GM23338 (cell line): ENCODE results near the gene PDCD4. TPM values are rescaled to one million over a fixed set of nuclear protein-coding genes. Genes with fewer than 3 reads are reported as not detected.

ENCODE experiments used
- ATAC-seq: fragments of 200-7000 bp; cut with Tn5 transposase; 3 replicates; pipeline ENCODE4 v1.9.1; 2020
- DNase-seq: peaks from one replicate; pipeline ENCODE4 v3.0.0-alpha.2; 2015; ENCODE audit warnings: low spot score
- H2AFZ ChIP-seq: fragments of 200-600 bp; sonication (generic); 2 replicates; pipeline ENCODE4 v1.8.0; 2016; ENCODE audit warnings: antibody characterized with exemption, mild to moderate bottlenecking, moderate library complexity
- H3F3A ChIP-seq: fragments of 200-600 bp; sonication (generic); replicated peaks from 2 replicates; pipeline ENCODE4 v1.8.0; 2017; ENCODE audit warnings: antibody characterized with exemption, mixed run types, low read depth
- H3K27ac ChIP-seq: fragments of 200-600 bp; sonication (generic); 2 replicates; pipeline ENCODE4 v1.6.1; 2016; ENCODE audit warnings: low read depth
- H3K27me3 ChIP-seq: fragments of 200-600 bp; sonication (generic); 2 replicates; pipeline ENCODE4 v1.8.0; 2016; ENCODE audit warnings: mild to moderate bottlenecking, mixed run types, moderate library complexity; ENCODE audit not compliant: insufficient read depth
- H3K36me3 ChIP-seq: fragments of 200-600 bp; sonication (generic); 2 replicates; pipeline ENCODE4 v1.8.0; 2016; ENCODE audit warnings: mild to moderate bottlenecking; ENCODE audit not compliant: insufficient read depth
- H3K4me1 ChIP-seq: fragments of 200-600 bp; sonication (generic); 2 replicates; pipeline ENCODE4 v1.8.0; 2016; ENCODE audit warnings: mild to moderate bottlenecking, moderate library complexity; ENCODE audit not compliant: insufficient read depth
- H3K4me2 ChIP-seq: fragments of 200-600 bp; sonication (generic); 2 replicates; pipeline ENCODE4 v1.7.1; 2017; ENCODE audit warnings: mixed run types
- H3K4me3 ChIP-seq: fragments of 200-600 bp; sonication (generic); 2 replicates; pipeline ENCODE4 v1.6.1; 2016; ENCODE audit warnings: mixed run types
- H3K79me2 ChIP-seq: fragments of 200-600 bp; sonication (generic); replicated peaks from 2 replicates; pipeline ENCODE4 v1.8.0; 2017; ENCODE audit warnings: mild to moderate bottlenecking; ENCODE audit not compliant: insufficient read depth
- H3K9me2 ChIP-seq: fragments of 200-600 bp; sonication (generic); 2 replicates; pipeline ENCODE4 v1.8.0; 2017; ENCODE audit not compliant: insufficient read depth
- H4K20me1 ChIP-seq: fragments of 200-600 bp; sonication (generic); replicated peaks from 2 replicates; pipeline ENCODE4 v1.8.0; 2017; ENCODE audit warnings: mild to moderate bottlenecking; ENCODE audit not compliant: insufficient read depth
- H3K27ac Mint-ChIP-seq: 2 replicates; pipeline ENCODE4 v1.8.0; 2020; ENCODE audit warnings: inconsistent platforms, mild to moderate bottlenecking, moderate library complexity, mixed read lengths
- H3K27me3 Mint-ChIP-seq: 3 replicates; pipeline ENCODE4 v1.8.0; 2022; ENCODE audit warnings: low read depth, mild to moderate bottlenecking, moderate library complexity, mixed read lengths, inconsistent platforms; ENCODE audit not compliant: insufficient read depth, poor library complexity
- H3K36me3 Mint-ChIP-seq: 3 replicates; pipeline ENCODE4 v1.8.0; 2021; ENCODE audit warnings: low read depth, mild to moderate bottlenecking, inconsistent platforms, moderate library complexity, mixed read lengths
- H3K4me1 Mint-ChIP-seq: 3 replicates; pipeline ENCODE4 v1.8.0; 2020; ENCODE audit warnings: mild to moderate bottlenecking, inconsistent platforms, mixed read lengths
- H3K4me3 Mint-ChIP-seq: 3 replicates; pipeline ENCODE4 v1.8.0; 2021; ENCODE audit warnings: moderate library complexity, mild to moderate bottlenecking, inconsistent platforms, mixed read lengths
- H3K9me3 Mint-ChIP-seq: 3 replicates; pipeline ENCODE4 v1.8.0; 2020; ENCODE audit warnings: moderate library complexity, mild to moderate bottlenecking, inconsistent platforms, mixed read lengths
- CREB1 ChIP-seq: fragments of 250-450 bp; sonication (Bioruptor Pico); IDR thresholded peaks from 2 replicates; pipeline ENCODE4 v1.5.0; 2020; ENCODE audit warnings: low read depth, mild to moderate bottlenecking, moderate library complexity
- EZH2 ChIP-seq: fragments of 200-600 bp; sonication (generic); IDR thresholded peaks from one replicate; pipeline ENCODE4 v1.8.0; 2017; ENCODE audit warnings: antibody characterized with exemption, mild to moderate bottlenecking, low read depth; ENCODE audit not compliant: unreplicated experiment
- EZH2phosphoT487 ChIP-seq: fragments of 200-600 bp; sonication (generic); IDR thresholded peaks from one replicate; pipeline ENCODE4 v1.8.1; 2018; ENCODE audit warnings: antibody characterized with exemption; ENCODE audit not compliant: unreplicated experiment
- POLR2AphosphoS5 ChIP-seq: IDR thresholded peaks from 2 replicates; pipeline ENCODE4 v1.6.1; 2016; ENCODE audit warnings: antibody characterized with exemption, low read depth
- STAT1 ChIP-seq: IDR thresholded peaks from one replicate; pipeline ENCODE4 v1.6.1; 2016; ENCODE audit warnings: antibody characterized with exemption; ENCODE audit not compliant: unreplicated experiment
- polyA plus RNA-seq: library from polyadenylated mRNA; unstranded; fragments of >200 nt; fragmentation: Nextera tagmentation; extraction: Ambion mirVana; gene quantifications from 2 replicates; pipeline ENCODE4 v1.2.1, GENCODE V29; 2016
- total RNA-seq: library from RNA; depleted of rRNA; stranded (reverse); fragments of >200 nt; shearing (Covaris generic); gene quantifications from 2 replicates; pipeline ENCODE4 v1.2.3, GENCODE V29; 2014
- TF ChIP-seq, protein P1 (sequence below): fragments of 250-450 bp; sonication (Bioruptor Pico); IDR thresholded peaks from 2 replicates; pipeline ENCODE4 v1.5.0; 2020; ENCODE audit warnings: mild to moderate bottlenecking, moderate library complexity
- TF ChIP-seq, protein P2 (sequence below), 2 experiments: fragments of 200-600 bp in 1 of 2; sonication (generic) in 1 of 2; conservative IDR thresholded peaks; 2 replicates each; pipeline versions ENCODE4 v1.5.1 to v1.6.1; 2016 to 2017; ENCODE audit warnings: antibody characterized with exemption in 2 of 2, low read depth in 2 of 2, mild to moderate bottlenecking in 2 of 2, moderate library complexity in 1 of 2
- TF ChIP-seq, protein P3 (sequence below): IDR thresholded peaks from 2 replicates; pipeline ENCODE4 v1.6.1; 2016; ENCODE audit warnings: antibody characterized with exemption

The PDCD4 gene
- total and polyA plus RNA-seq, 2 experiments from 2014 or later = 10.1 to 18.0 TPM

DNA sequence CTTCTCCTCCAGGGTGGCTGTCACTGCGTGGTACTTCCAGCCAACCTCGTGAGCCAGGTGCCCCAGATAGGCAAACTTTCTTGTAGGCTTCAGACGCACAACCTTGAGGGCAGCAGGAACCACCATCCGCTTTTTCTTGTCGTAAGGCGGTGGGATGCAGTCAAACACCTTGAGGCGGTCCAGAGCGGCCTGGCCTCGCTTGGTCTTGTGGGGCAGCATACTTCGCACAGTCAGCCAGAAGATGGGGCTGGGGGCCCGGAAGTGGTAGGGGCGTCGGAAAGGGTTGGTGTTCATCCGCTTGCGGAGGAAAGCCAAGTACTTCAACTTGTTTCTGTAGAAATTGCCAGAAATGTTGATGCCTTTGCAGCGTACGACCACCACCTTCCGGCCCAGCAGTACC is 65.0 kb downstream of the PDCD4 start:
- Histone ChIP-seq H3K9me2 (no peaks in the 10 kb centered on the region), H3K27ac (no peak overlapping the region), H2AFZ (no peak overlapping the region), H3K27me3 (no peaks in the 10 kb centered on the region), H4K20me1 (peaks cover 19% of the 10 kb centered on the region; the same call in 1 of the 2 replicates), H3K36me3 (no peaks in the 10 kb centered on the region), H3K4me3 (no peak overlapping the region), H3K4me1 (peaks cover 2% of the 10 kb centered on the region), H3K79me2 (peaks cover 95% of the 10 kb centered on the region), H3F3A (no peaks in the 10 kb centered on the region), H3K4me2 (no peak overlapping the region)
- peaks cover 4% of the 10 kb centered on the region; the same call in 2 of the 3 replicates for H3K36me3 Mint-ChIP-seq
- no peaks in the 10 kb centered on the region for H3K9me3 Mint-ChIP-seq
- no peak for TF ChIP-seq CREB1 (CRISPR knock-in tag)
- TF ChIP-seq, protein P1, sequence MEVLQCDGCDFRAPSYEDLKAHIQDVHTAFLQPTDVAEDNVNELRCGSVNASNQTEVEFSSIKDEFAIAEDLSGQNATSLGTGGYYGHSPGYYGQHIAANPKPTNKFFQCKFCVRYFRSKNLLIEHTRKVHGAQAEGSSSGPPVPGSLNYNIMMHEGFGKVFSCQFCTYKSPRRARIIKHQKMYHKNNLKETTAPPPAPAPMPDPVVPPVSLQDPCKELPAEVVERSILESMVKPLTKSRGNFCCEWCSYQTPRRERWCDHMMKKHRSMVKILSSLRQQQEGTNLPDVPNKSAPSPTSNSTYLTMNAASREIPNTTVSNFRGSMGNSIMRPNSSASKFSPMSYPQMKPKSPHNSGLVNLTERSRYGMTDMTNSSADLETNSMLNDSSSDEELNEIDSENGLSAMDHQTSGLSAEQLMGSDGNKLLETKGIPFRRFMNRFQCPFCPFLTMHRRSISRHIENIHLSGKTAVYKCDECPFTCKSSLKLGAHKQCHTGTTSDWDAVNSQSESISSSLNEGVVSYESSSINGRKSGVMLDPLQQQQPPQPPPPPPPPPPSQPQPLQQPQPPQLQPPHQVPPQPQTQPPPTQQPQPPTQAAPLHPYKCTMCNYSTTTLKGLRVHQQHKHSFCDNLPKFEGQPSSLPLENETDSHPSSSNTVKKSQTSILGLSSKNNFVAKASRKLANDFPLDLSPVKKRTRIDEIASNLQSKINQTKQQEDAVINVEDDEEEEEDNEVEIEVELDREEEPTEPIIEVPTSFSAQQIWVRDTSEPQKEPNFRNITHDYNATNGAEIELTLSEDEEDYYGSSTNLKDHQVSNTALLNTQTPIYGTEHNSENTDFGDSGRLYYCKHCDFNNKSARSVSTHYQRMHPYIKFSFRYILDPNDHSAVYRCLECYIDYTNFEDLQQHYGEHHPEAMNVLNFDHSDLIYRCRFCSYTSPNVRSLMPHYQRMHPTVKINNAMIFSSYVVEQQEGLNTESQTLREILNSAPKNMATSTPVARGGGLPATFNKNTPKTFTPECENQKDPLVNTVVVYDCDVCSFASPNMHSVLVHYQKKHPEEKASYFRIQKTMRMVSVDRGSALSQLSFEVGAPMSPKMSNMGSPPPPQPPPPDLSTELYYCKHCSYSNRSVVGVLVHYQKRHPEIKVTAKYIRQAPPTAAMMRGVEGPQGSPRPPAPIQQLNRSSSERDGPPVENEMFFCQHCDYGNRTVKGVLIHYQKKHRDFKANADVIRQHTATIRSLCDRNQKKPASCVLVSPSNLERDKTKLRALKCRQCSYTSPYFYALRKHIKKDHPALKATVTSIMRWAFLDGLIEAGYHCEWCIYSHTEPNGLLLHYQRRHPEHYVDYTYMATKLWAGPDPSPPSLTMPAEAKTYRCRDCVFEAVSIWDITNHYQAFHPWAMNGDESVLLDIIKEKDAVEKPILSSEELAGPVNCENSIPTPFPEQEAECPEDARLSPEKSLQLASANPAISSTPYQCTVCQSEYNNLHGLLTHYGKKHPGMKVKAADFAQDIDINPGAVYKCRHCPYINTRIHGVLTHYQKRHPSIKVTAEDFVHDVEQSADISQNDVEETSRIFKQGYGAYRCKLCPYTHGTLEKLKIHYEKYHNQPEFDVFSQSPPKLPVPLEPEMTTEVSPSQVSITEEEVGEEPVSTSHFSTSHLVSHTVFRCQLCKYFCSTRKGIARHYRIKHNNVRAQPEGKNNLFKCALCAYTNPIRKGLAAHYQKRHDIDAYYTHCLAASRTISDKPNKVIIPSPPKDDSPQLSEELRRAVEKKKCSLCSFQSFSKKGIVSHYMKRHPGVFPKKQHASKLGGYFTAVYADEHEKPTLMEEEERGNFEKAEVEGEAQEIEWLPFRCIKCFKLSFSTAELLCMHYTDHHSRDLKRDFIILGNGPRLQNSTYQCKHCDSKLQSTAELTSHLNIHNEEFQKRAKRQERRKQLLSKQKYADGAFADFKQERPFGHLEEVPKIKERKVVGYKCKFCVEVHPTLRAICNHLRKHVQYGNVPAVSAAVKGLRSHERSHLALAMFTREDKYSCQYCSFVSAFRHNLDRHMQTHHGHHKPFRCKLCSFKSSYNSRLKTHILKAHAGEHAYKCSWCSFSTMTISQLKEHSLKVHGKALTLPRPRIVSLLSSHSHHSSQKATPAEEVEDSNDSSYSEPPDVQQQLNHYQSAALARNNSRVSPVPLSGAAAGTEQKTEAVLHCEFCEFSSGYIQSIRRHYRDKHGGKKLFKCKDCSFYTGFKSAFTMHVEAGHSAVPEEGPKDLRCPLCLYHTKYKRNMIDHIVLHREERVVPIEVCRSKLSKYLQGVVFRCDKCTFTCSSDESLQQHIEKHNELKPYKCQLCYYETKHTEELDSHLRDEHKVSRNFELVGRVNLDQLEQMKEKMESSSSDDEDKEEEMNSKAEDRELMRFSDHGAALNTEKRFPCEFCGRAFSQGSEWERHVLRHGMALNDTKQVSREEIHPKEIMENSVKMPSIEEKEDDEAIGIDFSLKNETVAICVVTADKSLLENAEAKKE (CRISPR knock-in tag) = no peak
- TF ChIP-seq STAT1 = no peak
- no peak for TF ChIP-seq POLR2AphosphoS5
- no peak for TF ChIP-seq EZH2phosphoT487
- TF ChIP-seq, protein P2, sequence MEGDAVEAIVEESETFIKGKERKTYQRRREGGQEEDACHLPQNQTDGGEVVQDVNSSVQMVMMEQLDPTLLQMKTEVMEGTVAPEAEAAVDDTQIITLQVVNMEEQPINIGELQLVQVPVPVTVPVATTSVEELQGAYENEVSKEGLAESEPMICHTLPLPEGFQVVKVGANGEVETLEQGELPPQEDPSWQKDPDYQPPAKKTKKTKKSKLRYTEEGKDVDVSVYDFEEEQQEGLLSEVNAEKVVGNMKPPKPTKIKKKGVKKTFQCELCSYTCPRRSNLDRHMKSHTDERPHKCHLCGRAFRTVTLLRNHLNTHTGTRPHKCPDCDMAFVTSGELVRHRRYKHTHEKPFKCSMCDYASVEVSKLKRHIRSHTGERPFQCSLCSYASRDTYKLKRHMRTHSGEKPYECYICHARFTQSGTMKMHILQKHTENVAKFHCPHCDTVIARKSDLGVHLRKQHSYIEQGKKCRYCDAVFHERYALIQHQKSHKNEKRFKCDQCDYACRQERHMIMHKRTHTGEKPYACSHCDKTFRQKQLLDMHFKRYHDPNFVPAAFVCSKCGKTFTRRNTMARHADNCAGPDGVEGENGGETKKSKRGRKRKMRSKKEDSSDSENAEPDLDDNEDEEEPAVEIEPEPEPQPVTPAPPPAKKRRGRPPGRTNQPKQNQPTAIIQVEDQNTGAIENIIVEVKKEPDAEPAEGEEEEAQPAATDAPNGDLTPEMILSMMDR (conservative IDR thresholded peaks at IDR 0.05; ENCODE audit: low read depth in 2 of 2) = no peak
- TF ChIP-seq EZH2 = no peak
- TF ChIP-seq, protein P3, sequence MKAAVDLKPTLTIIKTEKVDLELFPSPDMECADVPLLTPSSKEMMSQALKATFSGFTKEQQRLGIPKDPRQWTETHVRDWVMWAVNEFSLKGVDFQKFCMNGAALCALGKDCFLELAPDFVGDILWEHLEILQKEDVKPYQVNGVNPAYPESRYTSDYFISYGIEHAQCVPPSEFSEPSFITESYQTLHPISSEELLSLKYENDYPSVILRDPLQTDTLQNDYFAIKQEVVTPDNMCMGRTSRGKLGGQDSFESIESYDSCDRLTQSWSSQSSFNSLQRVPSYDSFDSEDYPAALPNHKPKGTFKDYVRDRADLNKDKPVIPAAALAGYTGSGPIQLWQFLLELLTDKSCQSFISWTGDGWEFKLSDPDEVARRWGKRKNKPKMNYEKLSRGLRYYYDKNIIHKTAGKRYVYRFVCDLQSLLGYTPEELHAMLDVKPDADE = no peak
- no peak for ATAC-seq
- peaks cover 2% of the 10 kb centered on the region; the same call in 1 of the 3 replicates for H3K4me1 Mint-ChIP-seq
- no peak for DNase-seq
- no peak overlapping the region for H3K4me3 Mint-ChIP-seq
- H3K27me3 Mint-ChIP-seq = no peaks in the 10 kb centered on the region
- H3K27ac Mint-ChIP-seq = no peak overlapping the region
